HG03520 (cell line): ENCODE results near the gene SERPINB5.
"Not testable (repeated sequence)": the region's sequence is repeated elsewhere in the genome, so short reads cannot be mapped to it uniquely, and the experiment has no call there.

Experiments used
- ATAC-seq: cut with Tn5 transposase; IDR thresholded peaks from one replicate; pipeline ENCODE4 v1.9.1; 2021; ENCODE audit warnings: mild to moderate bottlenecking, moderate library complexity; ENCODE audit not compliant: unreplicated experiment

Gene SERPINB5, protein sequence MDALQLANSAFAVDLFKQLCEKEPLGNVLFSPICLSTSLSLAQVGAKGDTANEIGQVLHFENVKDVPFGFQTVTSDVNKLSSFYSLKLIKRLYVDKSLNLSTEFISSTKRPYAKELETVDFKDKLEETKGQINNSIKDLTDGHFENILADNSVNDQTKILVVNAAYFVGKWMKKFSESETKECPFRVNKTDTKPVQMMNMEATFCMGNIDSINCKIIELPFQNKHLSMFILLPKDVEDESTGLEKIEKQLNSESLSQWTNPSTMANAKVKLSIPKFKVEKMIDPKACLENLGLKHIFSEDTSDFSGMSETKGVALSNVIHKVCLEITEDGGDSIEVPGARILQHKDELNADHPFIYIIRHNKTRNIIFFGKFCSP

GRCh38 chr18:63476668-63477067 is at the start of gene SERPINB5:
SERPINB5 (plus strand) TSS chr18:63476958; CDS start chr18:63484429, 7,471 bp downstream.
- ATAC-seq = no peak

GRCh38 chr18:63427558-63427957 is 49.2 kb upstream of the SERPINB5 start:
- no peak for ATAC-seq

DNA sequence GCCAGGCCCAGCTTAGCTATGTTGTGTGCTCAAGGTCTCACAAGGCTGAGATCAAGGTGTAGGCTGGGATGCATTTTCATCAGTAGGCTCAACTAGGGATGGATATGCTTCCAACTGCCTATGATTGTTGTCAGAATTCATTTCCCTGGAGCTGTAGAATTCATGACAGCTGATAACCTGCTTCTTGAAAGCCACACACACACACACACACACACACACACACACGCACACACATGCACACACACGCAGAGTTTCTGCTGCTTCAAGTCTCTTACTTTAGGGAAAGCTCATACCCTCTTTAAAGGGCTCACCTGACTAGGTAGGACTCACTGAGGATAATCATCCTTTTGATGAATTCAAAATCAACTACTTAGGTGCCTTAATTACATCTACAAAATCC is 46.2 kb upstream of the SERPINB5 start:
- no peak for ATAC-seq

DNA sequence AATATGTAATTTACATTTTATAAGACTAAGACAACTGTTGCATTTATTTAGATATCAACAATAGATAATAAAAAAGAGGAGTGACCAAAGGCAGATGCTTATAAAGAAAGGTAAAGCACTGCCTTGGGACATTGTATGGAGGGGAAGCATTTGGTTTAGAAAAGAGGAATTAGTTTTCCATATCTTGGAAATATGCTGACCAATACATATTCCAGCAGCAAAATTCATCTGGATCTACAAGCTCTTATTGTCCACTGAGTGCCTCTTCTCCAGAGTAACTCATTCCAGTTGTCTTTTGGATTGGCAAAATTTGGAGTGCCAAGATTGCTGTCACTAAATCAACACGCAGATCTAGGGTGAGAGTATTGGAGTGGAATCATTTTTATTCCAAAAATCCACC is 45.6 kb upstream of the SERPINB5 start:
- ATAC-seq = no peak

GRCh38 chr18:63433334-63433866 is 43.4 kb upstream of the SERPINB5 start:
- no peak for ATAC-seq

DNA sequence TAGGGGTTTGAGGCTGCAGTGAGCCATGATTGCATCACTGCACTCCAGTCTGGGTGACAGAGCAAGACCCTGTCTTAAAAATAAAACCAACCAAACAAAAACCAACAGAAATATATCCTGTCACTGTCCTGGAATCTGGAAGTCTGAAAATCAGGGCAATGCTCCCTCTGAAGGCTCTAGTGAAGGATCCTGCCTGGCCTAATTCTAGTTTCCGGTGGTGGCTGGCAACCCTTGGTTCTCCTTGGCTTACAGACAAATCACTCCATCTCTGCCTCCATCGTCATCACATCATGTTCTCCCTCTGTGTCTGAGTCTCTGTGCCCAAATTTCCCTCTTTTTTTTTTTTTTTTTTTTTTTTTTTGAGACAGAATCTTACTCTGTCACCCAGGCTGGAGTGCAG is 38.6 kb upstream of the SERPINB5 start:
- no peak for ATAC-seq

- peak; percentile 62 for ATAC-seq
Measured at GRCh38 chr18:63439334-63439733, 37.4 kb upstream of the SERPINB5 start.

- ATAC-seq = no peak
Measured at GRCh38 chr18:63440219-63440618, 36.5 kb upstream of the SERPINB5 start.

- no peak for ATAC-seq
Measured at GRCh38 chr18:63440881-63441280, 35.9 kb upstream of the SERPINB5 start.

GRCh38 chr18:63443829-63444228 is 32.9 kb upstream of the SERPINB5 start:
- ATAC-seq = no peak

GRCh38 chr18:63444580-63444979 is 32.2 kb upstream of the SERPINB5 start:
- ATAC-seq = no peak

GRCh38 chr18:63445037-63445436 is 31.7 kb upstream of the SERPINB5 start:
- no peak for ATAC-seq

GRCh38 chr18:63446266-63446665 is 30.5 kb upstream of the SERPINB5 start:
- no peak for ATAC-seq

GRCh38 chr18:63447066-63447465 is 29.7 kb upstream of the SERPINB5 start:
- ATAC-seq = no peak

DNA sequence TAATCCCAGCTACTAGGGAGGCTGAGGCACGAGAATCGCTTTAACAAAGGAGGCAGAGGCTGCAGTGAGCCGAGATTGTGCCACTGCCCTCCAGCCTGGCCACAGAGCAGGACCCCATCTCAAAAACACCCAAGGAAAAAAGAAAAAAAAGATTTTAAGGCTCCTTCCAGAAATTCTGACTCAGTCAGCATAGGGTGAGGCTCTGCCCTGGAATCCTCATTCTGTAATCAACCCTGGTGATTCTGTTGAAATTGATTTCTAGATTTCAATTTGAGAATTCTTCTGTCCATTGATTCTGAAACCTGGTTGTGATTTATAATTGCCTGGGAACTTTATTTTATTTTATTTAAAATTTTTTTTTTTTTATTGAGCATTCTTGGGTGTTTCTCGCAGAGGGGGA is 27.3 kb upstream of the SERPINB5 start:
- no peak for ATAC-seq

DNA sequence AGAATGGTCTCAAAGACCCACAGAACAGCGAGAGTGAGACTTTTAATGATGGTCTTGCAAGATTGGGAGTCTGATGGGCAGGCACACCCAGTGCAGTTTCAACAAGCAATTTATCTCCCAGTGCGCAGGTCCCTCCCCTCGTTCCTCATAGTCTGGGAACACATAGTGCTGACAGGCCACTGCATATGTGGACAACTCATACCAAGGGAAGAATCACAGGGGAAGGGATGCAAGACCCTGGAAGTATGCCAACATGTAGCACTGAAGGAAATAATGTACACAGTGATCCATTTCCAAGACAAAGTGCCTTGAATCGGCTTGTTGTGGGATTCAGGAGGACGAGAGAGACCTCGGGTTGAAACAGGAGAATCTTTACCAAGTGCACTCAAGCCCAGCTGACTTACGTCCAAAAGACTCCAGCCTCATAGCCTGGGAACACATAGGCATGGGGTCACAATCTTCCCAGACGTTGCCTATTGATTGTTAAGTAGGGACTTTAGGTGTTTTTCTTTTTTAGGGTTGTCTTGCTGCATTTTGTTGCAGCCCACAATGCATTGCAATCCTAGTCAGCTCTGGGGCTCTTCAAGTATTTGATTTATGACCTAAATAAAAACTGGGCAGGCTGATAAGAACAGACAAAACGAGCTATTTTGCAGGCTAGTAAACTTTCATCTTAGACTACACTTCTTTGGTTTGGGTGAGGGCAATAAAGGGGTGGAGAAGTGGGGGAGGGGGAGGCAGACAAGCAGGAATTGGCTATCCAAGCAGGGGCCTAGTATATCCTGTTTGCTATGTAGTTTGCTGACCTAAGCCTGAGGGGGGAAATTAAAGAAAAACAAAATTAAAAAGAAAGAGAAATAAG is 24.7 kb upstream of the SERPINB5 start:
- ATAC-seq = no peak

- ATAC-seq = not testable (repeated sequence)
Measured at GRCh38 chr18:63452751-63453150, 24.0 kb upstream of the SERPINB5 start.

DNA sequence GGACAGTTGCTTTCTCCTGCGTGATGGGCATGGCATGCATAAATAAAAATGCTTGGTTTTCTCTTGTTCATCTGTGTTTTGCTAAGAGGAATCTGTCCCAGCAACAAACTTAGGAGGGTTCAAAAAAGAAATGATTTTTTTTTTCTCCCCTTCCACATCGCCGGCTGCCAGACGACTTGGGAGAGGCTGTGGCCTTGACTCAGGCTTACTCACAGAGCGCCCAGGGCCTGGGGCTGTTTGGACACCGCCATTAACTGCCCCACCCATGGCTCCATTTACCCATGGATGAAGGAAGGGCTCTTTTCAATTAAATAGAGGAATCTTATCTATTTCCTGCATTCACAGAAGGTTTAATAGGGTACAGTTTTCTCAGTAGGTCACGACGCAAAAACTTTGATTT is 22.3 kb upstream of the SERPINB5 start:
- ATAC-seq = no peak

DNA sequence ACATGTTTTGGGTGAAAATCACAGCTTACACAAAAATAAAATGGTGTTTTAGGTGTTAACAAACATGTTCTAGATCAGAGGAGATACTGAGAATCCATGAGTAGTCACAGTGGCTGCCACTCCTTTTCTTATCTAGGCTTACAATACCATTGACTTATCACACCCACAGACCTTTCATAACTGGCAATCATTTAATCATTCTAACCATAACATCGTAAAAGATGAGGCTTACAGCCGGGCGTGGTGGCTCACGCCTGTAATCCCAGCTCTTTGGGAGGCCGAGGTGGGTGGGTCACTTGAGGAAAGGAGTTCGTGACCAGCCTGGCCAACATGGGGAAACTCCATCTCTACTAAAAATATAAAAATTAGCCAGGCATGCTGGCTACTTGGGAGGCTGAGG is 18.8 kb upstream of the SERPINB5 start:
- ATAC-seq = no peak

GRCh38 chr18:63460414-63460813 is 16.3 kb upstream of the SERPINB5 start:
- no peak for ATAC-seq

DNA sequence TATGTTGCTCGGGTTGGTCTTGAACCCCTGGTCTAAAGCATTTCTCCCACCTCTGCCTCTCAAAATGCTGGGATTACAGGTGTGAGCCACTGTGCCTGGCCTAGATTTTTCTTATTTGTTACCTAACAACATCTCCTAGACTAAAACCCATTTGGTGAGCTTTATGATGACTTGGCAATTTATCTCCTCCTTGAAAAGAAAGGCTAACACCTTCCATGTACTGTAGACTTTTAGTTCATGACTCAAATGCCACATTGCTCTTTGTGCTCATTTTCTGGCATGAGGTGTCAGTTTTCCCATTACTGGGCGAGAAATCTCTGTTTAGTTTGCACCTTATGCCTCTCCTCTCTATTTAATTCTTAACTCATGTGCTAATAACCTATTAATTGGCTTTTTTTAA is 12.3 kb upstream of the SERPINB5 start:
- no peak for ATAC-seq

DNA sequence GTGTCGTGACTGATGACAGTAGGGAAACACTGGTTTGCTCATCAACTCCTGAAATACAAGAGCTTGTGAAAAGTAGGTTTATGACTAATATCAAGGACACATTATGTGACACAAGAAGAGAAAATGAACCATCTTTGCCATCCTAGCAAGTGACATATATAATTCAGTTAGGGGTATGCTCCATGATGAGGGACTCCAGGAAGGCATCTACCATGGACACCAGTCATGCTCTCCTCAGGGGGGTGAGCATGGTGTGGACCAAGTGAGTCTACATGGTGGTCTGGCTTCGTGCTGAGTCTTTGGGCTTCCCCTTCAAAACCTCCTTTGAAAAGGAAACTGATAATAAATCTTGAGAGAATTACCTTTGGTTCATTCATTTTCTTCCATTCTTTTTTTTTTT is 11.7 kb upstream of the SERPINB5 start:
- no peak for ATAC-seq
